ENCODE measurements around the gene OR5K3.
"Not testable (repeated sequence)": the region's sequence is repeated elsewhere in the genome, so short reads cannot be mapped to it uniquely, and the experiment has no call there.

OR5K3 gene

DNA sequence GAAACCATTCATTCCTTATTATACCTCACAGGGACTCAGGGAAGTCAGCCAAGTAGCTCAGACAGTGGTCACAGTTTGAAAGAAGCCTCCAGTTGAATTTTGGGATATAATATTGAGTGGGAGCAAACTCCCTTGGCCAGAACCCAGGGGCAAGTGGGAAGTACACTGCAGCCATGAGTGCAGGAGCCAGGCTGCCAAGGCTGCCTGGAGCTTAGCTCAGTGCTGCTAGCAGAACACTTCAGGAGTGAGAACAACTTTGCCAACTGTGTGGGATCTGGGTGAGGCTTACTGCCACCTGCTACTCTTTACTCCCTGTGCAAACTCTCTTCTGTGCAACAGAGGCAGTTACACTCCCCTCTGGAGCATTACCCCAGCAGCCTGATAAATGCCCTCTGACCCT lies 4.6 kb downstream of the OR5K3 start:
- Histone ChIP-seq H3K27ac (ENCODE audit: low read depth, low read length, poor library complexity, severe bottlenecking) (no peak overlapping the region), H3K9me3 (ENCODE audit: low read length) (no peaks in the 10 kb centered on the region), H3K4me1 (ENCODE audit: insufficient read depth, low read length, severe bottlenecking) (no peaks in the 10 kb centered on the region), H3K9ac (ENCODE audit: low read length) (no peak overlapping the region), H3K9me2 (ENCODE audit: low read depth, low read length) (no peaks in the 10 kb centered on the region), H3K79me2 (ENCODE audit: insufficient read depth, low read length) (no peaks in the 10 kb centered on the region), H3K27me3 (ENCODE audit: insufficient read depth, low read length) (no peaks in the 10 kb centered on the region), H2AFZ (ENCODE audit: low read length) (no peak overlapping the region), H3K4me2 (ENCODE audit: low read length) (no peak overlapping the region), H3K36me3 (ENCODE audit: insufficient read depth, low read length) (no peaks in the 10 kb centered on the region), H3F3A (ENCODE audit: insufficient read depth, low read length) (no peaks in the 10 kb centered on the region), H4K20me1 (ENCODE audit: insufficient read depth, low read length) (no peaks in the 10 kb centered on the region), H3K4me3 (ENCODE audit: low read depth, low read length, poor library complexity, severe bottlenecking) (no peak overlapping the region)
- TF ChIP-seq CTCF (IDR thresholded peaks at IDR 0.05; ENCODE audit: low read length) = no peak
- TF ChIP-seq EZH2 (IDR thresholded peaks at IDR 0.05; ENCODE audit: borderline replicate concordance, low read length) = no peak

DNA sequence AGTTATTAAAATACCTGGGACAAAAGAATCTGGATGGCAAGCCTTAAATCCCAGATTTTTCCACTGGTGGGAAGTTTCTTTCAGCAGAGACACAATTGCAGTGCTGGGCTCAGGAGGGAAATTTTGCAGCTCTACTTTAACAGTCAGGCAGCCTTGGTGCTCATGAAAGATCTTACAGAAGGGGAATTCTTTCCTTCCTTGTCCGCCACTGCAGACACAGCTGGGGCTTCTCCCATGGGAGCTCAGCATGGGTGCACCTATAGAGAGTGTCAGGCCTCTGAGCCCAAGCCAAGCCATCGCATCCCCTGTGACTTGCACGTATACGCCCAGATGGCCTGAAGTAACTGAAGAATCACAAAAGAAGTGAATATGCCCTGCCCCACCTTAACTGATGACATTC lies 6.0 kb downstream of the OR5K3 start:
- H2AFZ ChIP-seq (ENCODE audit: low read length); H3K79me2 ChIP-seq (ENCODE audit: insufficient read depth, low read length); H3K9me2 ChIP-seq (ENCODE audit: low read depth, low read length); H3F3A ChIP-seq (ENCODE audit: insufficient read depth, low read length); H4K20me1 ChIP-seq (ENCODE audit: insufficient read depth, low read length); H3K27me3 ChIP-seq (ENCODE audit: insufficient read depth, low read length); H3K4me2 ChIP-seq (ENCODE audit: low read length); H3K4me3 ChIP-seq (ENCODE audit: low read depth, low read length, poor library complexity, severe bottlenecking); H3K36me3 ChIP-seq (ENCODE audit: insufficient read depth, low read length); H3K27ac ChIP-seq (ENCODE audit: low read depth, low read length, poor library complexity, severe bottlenecking); H3K9me3 ChIP-seq (ENCODE audit: low read length); H3K9ac ChIP-seq (ENCODE audit: low read length); H3K4me1 ChIP-seq (ENCODE audit: insufficient read depth, low read length, severe bottlenecking): not testable (repeated sequence)

- Histone ChIP-seq H3K4me3 (ENCODE audit: low read depth, low read length, poor library complexity, severe bottlenecking) (no peak overlapping the region), H2AFZ (ENCODE audit: low read length) (no peak overlapping the region), H3K36me3 (ENCODE audit: insufficient read depth, low read length) (no peaks in the 10 kb centered on the region), H3K79me2 (ENCODE audit: insufficient read depth, low read length) (no peaks in the 10 kb centered on the region), H3K9me2 (ENCODE audit: low read depth, low read length) (no peaks in the 10 kb centered on the region), H3F3A (ENCODE audit: insufficient read depth, low read length) (no peaks in the 10 kb centered on the region), H3K4me2 (ENCODE audit: low read length) (no peak overlapping the region), H3K27ac (ENCODE audit: low read depth, low read length, poor library complexity, severe bottlenecking) (no peak overlapping the region), H3K27me3 (ENCODE audit: insufficient read depth, low read length) (no peaks in the 10 kb centered on the region), H3K9ac (ENCODE audit: low read length) (no peak overlapping the region), H3K4me1 (ENCODE audit: insufficient read depth, low read length, severe bottlenecking) (no peaks in the 10 kb centered on the region), H4K20me1 (ENCODE audit: insufficient read depth, low read length) (no peaks in the 10 kb centered on the region), H3K9me3 (ENCODE audit: low read length) (no peaks in the 10 kb centered on the region)
- no peak for TF ChIP-seq EZH2 (IDR thresholded peaks at IDR 0.05; ENCODE audit: borderline replicate concordance, low read length)
- no peak for TF ChIP-seq CTCF (IDR thresholded peaks at IDR 0.05; ENCODE audit: low read length)
These were observed 8.0 kb downstream of the OR5K3 start for GRCh38 chr3:98398513-98398912.

DNA sequence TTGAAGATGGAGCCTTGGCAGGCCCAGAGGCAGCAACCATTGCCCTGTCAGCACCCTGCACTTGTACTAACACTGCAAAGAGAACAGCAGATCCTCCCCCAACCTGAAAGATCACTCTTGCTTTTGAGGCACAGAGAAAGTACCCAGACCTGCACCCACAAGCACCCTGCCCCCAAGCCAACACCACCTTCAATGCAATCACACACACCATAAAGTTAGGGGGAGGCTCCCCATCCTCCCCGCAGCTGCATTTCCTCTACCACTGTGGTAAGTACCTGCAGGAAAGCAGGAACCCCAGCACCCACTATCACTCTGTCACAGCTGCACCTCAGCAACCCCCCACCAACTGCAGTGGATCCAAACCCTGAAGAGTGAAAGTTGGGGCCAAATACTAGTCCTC lies 12.0 kb downstream of the OR5K3 start:
- Histone ChIP-seq H3K27ac (ENCODE audit: low read depth, low read length, poor library complexity, severe bottlenecking) (no peak overlapping the region), H3K4me1 (ENCODE audit: insufficient read depth, low read length, severe bottlenecking) (peaks cover 6% of the 10 kb centered on the region), H3K36me3 (ENCODE audit: insufficient read depth, low read length) (no peaks in the 10 kb centered on the region), H3K9me3 (ENCODE audit: low read length) (0 out of 2 replicates have a peak, but pooled peaks cover 4% of the 10 kb centered on the region), H3K27me3 (ENCODE audit: insufficient read depth, low read length) (no peaks in the 10 kb centered on the region), H4K20me1 (ENCODE audit: insufficient read depth, low read length) (no peaks in the 10 kb centered on the region), H3F3A (ENCODE audit: insufficient read depth, low read length) (no peaks in the 10 kb centered on the region), H3K79me2 (ENCODE audit: insufficient read depth, low read length) (no peaks in the 10 kb centered on the region), H3K9ac (ENCODE audit: low read length) (no peak overlapping the region), H2AFZ (ENCODE audit: low read length) (no peak overlapping the region), H3K4me3 (ENCODE audit: low read depth, low read length, poor library complexity, severe bottlenecking) (no peak overlapping the region), H3K9me2 (ENCODE audit: low read depth, low read length) (no peaks in the 10 kb centered on the region), H3K4me2 (ENCODE audit: low read length) (no peak overlapping the region)
- TF ChIP-seq CTCF (IDR thresholded peaks at IDR 0.05; ENCODE audit: low read length) = no peak

Data from OCI-LY1 (cell line).